CD4-positive, alpha-beta T cell (primary cell): Measurements from ENCODE around the gene ZNF768. TPM values are rescaled to one million over a fixed set of nuclear protein-coding genes. Genes with fewer than 3 reads are reported as not detected.
A peak's percentile ranks its signal among the peaks of the same experiment; 100 is the strongest.

Experiments
- ATAC-seq: fragments of 200-7000 bp; cut with Tn5 transposase; one replicate; pipeline ENCODE4 v1.10.0; 2022; ENCODE audit warnings: mild to moderate bottlenecking; ENCODE audit not compliant: poor library complexity
- CTCF ChIA-PET: fragments of 350-600 bp; sonication (Branson Sonifier 250); formaldehyde crosslinking; loops from one replicate; lab custom pipeline; 2021; ENCODE audit warnings: antibody characterized with exemption, inconsistent platforms; lab: Charles Lee
- POLR2A ChIA-PET: fragments of 350-600 bp; sonication (Branson Sonifier 250); formaldehyde crosslinking; loops from one replicate; lab custom pipeline; 2021; ENCODE audit warnings: antibody characterized with exemption, inconsistent platforms; lab: Charles Lee
- DNase-seq, 14 experiments: peaks; one replicate each; pipeline ENCODE4 v3.0.0-alpha.2; 2013 to 2020; ENCODE audit warnings: mixed read lengths in 2 of 14
- H3K27ac ChIP-seq, 2 donors: one replicate each; pipeline versions ENCODE4 v1.5.1 to v1.7.0; 2013; ENCODE audit warnings: low read length in 2 of 2, low read depth in 1 of 2, mild to moderate bottlenecking in 1 of 2
- H3K27me3 ChIP-seq, 2 experiments: 1 replicate in 1 of 2; 2 replicates in 1 of 2; pipeline versions ENCODE4 v1.6.1 to v1.7.0; 2013; ENCODE audit warnings: low read length in 2 of 2, control low read depth in 1 of 2, mild to moderate bottlenecking in 1 of 2, moderate library complexity in 1 of 2; ENCODE audit not compliant: insufficient read depth in 2 of 2, control insufficient read depth in 1 of 2
- H3K36me3 ChIP-seq: one replicate; pipeline ENCODE4 v1.6.1; 2013; ENCODE audit warnings: low read length, control low read depth; ENCODE audit not compliant: insufficient read depth
- H3K4me1 ChIP-seq: one replicate; pipeline ENCODE4 v1.6.1; 2013; ENCODE audit warnings: low read length, control low read depth; ENCODE audit not compliant: insufficient read depth
- H3K4me3 ChIP-seq: one replicate; pipeline ENCODE4 v1.5.1; 2013; ENCODE audit warnings: mild to moderate bottlenecking, low read length, moderate library complexity
- H3K9me3 ChIP-seq, 2 experiments: 1 replicate in 1 of 2; 2 replicates in 1 of 2; pipeline versions ENCODE4 v1.6.1 to v1.7.0; 2013; ENCODE audit warnings: low read length in 2 of 2, mild to moderate bottlenecking in 2 of 2, control low read depth in 1 of 2, moderate library complexity in 1 of 2; ENCODE audit not compliant: control insufficient read depth in 1 of 2, insufficient read depth in 1 of 2
- H3K27ac Mint-ChIP-seq: one replicate; pipeline ENCODE4 v1.8.0; 2020; ENCODE audit warnings: mixed read lengths
- H3K27me3 Mint-ChIP-seq: one replicate; pipeline ENCODE4 v1.8.0; 2021; ENCODE audit warnings: mixed read lengths
- H3K36me3 Mint-ChIP-seq: one replicate; pipeline ENCODE4 v1.8.0; 2021; ENCODE audit warnings: low read depth, mixed read lengths
- H3K4me1 Mint-ChIP-seq: one replicate; pipeline ENCODE4 v1.8.0; 2021; ENCODE audit warnings: low read depth, mixed read lengths
- H3K4me3 Mint-ChIP-seq: one replicate; pipeline ENCODE4 v1.8.0; 2020; ENCODE audit warnings: mild to moderate bottlenecking, mixed read lengths
- H3K9me3 Mint-ChIP-seq: one replicate; pipeline ENCODE4 v1.8.0; 2020; ENCODE audit warnings: mixed read lengths
- intact Hi-C, 2 experiments: fragments of 100-400 bp; cut with DNase I in 1 of 2; cut with micrococcal nuclease in 1 of 2; formaldehyde crosslinking; loops; one replicate each; pipeline versions ENCODE4 v1.15.1 to v1.9.0; 2023 to 2025; cut with DNase I, micrococcal nuclease
- total RNA-seq, 174 experiments: library from RNA in 2 of 174; stranded (reverse) in 2 of 174; gene quantifications; one replicate each; pipeline ENCODE4 v1.2.3 and lab custom pipeline; 2021 to 2026
- TF ChIP-seq, protein P1 (sequence below): fragments of 200-600 bp; IDR thresholded peaks from one replicate; pipeline ENCODE4 v1.8.0; 2022; ENCODE audit warnings: antibody characterized with exemption, mild to moderate bottlenecking

The ZNF768 gene
- total RNA-seq, 2 experiments from 2014 or later, result 3.9 to 4.1 TPM

DNA sequence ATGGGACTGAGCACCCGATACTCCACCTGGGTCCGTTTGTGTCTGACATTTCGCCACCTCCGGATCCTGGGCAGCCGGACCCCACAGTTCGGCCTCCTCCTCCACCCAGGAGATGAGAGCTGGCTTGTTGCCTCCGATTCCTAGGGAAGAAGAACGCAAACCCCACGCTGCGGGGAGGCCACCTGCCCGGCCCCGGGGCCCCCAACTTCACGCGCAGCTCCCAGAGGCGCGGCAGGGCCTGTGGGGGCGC, 31.3 kb upstream of the ZNF768 start:
- H3K36me3 Mint-ChIP-seq, result peaks cover 39% of the 10 kb centered on the region
- Histone ChIP-seq H3K9me3 (no peaks in the 10 kb centered on the region), H3K36me3 (peaks cover 35% of the 10 kb centered on the region), H3K4me1 (peaks cover 74% of the 10 kb centered on the region), H3K27me3 (no peaks in the 10 kb centered on the region), H3K4me3 (peak overlapping the region; percentile 73), H3K27ac (peak overlapping the region; percentile 93 to 94)
- TF ChIP-seq, protein P1, sequence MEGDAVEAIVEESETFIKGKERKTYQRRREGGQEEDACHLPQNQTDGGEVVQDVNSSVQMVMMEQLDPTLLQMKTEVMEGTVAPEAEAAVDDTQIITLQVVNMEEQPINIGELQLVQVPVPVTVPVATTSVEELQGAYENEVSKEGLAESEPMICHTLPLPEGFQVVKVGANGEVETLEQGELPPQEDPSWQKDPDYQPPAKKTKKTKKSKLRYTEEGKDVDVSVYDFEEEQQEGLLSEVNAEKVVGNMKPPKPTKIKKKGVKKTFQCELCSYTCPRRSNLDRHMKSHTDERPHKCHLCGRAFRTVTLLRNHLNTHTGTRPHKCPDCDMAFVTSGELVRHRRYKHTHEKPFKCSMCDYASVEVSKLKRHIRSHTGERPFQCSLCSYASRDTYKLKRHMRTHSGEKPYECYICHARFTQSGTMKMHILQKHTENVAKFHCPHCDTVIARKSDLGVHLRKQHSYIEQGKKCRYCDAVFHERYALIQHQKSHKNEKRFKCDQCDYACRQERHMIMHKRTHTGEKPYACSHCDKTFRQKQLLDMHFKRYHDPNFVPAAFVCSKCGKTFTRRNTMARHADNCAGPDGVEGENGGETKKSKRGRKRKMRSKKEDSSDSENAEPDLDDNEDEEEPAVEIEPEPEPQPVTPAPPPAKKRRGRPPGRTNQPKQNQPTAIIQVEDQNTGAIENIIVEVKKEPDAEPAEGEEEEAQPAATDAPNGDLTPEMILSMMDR, result peak; percentile 28
- H3K4me3 Mint-ChIP-seq, result peak overlapping the region; percentile 93
- H3K9me3 Mint-ChIP-seq, result no peaks in the 10 kb centered on the region
- no peaks in the 10 kb centered on the region for H3K27me3 Mint-ChIP-seq
- CTCF ChIA-PET, result interaction anchor here (0.7 to 2.9 kb wide), 13 partner anchors 11 to 175 kb away, joined by 3 to 68 read pairs (median 6); partner anchors contain the start of genes DCTPP1, FBRS, PRR14 and SEPTIN1
- H3K4me1 Mint-ChIP-seq, result peaks cover 46% of the 10 kb centered on the region
- POLR2A ChIA-PET, result interaction anchor here (0.6 to 4.3 kb wide), 25 partner anchors 10 to 492 kb away, joined by 3 to 152 read pairs (median 5); partner anchors contain the start of genes ALDOA, DCTPP1, FBRS and PRR14
- peak overlapping the region; percentile 94 for H3K27ac Mint-ChIP-seq
- ATAC-seq, result no peak
- DNase-seq, result no peak
- intact Hi-C loops, result loop anchor here in 1 of 2 experiments (1.0 to 5.0 kb wide), 6 partner anchors 22 to 200 kb away; partner anchors contain the start of genes CD2BP2, DCTPP1 and SEPHS2

DNA sequence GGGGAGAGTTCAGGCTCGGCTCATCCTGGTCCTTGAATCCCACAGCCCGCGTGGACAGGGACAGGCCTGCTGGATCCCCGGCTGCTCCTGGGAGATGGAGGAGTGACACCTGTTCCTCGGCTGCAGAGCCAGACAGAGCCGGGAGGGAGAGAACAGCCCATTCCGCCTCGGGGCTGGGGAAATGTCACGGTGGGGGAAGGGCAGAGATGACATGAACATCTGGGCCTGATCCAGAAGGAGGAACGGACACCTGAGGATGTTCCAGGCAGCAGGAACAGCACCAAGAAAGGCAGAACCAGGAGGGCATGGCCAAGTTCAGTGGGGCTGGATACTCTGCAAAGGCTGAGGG, 29.7 kb upstream of the ZNF768 start:
- intact Hi-C loops, result loop anchor here in 1 of 2 experiments (5.0 kb wide), 5 partner anchors 41 to 199 kb away; partner anchors contain the start of genes CD2BP2, DCTPP1 and SEPHS2
- ChIA-PET CTCF (no interaction called here), POLR2A (interaction anchor here (1.6 to 4.3 kb wide), 4 partner anchors 15 to 138 kb away, joined by 11 to 152 read pairs (median 71); partner anchors contain the start of genes ZNF688, ZNF747 and ZNF785)
- DNase-seq (peak in 1 of 14 experiments; percentile 21), ATAC-seq (no peak)
- Mint-ChIP-seq H3K36me3 (peaks cover 44% of the 10 kb centered on the region), H3K4me1 (peaks cover 57% of the 10 kb centered on the region), H3K4me3 (peak overlapping the region; percentile 79), H3K27me3 (no peaks in the 10 kb centered on the region), H3K9me3 (no peaks in the 10 kb centered on the region), H3K27ac (peak overlapping the region; percentile 94)
- TF ChIP-seq, protein P1, result no peak
- H3K4me1 ChIP-seq, result peaks cover 78% of the 10 kb centered on the region
- peaks cover 35% of the 10 kb centered on the region for H3K36me3 ChIP-seq
- H3K9me3 ChIP-seq, result no peaks in the 10 kb centered on the region
- no peak overlapping the region for H3K4me3 ChIP-seq
- H3K27me3 ChIP-seq, result no peaks in the 10 kb centered on the region
- H3K27ac ChIP-seq, result no peak overlapping the region

DNA sequence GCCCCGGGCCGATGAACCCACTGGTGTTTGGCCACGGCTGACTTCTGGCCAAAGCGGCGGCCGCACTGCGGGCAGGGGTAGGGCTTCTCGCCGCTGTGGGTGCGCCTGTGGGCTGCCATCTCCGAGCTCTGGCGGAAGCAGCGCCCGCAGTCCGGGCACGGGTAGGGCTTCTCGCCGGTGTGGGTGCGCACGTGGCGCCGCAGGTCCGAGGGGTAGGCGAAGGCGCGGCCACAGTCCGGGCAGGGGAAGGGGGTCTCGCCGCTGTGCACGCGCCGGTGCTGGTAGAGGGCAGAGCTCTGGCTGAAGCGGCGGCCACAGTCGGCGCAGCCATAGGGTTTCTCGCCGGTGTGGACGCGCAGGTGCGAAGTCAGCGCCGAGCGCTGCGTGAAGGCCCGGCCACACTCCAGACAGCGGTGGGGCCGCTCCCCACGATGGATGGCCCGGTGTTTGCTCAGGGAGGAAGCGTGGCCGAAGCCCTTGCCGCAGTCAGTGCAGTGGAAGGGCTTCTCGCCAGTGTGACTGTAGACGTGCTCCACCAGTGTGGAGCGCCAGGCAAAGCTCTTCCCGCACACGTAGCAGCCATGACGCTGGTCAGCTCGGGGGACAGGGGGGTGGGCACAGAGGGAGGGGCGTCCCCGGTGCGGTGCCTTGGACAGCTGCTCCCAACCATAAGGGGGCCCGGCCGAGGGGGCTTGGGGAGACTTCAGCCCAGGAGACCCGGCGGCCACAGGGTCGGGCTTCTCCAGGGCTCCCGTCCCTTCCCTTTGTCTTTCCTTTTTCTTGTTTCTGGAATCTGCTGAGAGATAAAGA, 29.2 kb upstream of the ZNF768 start:
- Histone ChIP-seq H3K27ac (no peak overlapping the region), H3K4me1 (peaks cover 80% of the 10 kb centered on the region), H3K36me3 (peaks cover 35% of the 10 kb centered on the region), H3K4me3 (no peak overlapping the region), H3K9me3 (no peaks in the 10 kb centered on the region), H3K27me3 (no peaks in the 10 kb centered on the region)
- DNase-seq (no peak), ATAC-seq (no peak)
- H3K27ac Mint-ChIP-seq, result peak overlapping the region; percentile 94
- H3K4me1 Mint-ChIP-seq, result peaks cover 55% of the 10 kb centered on the region
- H3K9me3 Mint-ChIP-seq, result no peaks in the 10 kb centered on the region
- POLR2A ChIA-PET, result interaction anchor here (1.2 to 4.3 kb wide), 3 partner anchors 16 to 25 kb away, joined by 3 to 152 read pairs (median 3); partner anchors contain the start of genes ZNF688 and ZNF747
- no peaks in the 10 kb centered on the region for H3K27me3 Mint-ChIP-seq
- intact Hi-C loops, result loop anchor here in 1 of 2 experiments (5.0 kb wide), 5 partner anchors 42 to 198 kb away; partner anchors contain the start of genes CD2BP2, DCTPP1 and SEPHS2
- CTCF ChIA-PET, result no interaction called here
- H3K36me3 Mint-ChIP-seq, result peaks cover 44% of the 10 kb centered on the region
- H3K4me3 Mint-ChIP-seq, result peak overlapping the region; percentile 79
- TF ChIP-seq, protein P1, result no peak
